ENCODE data around the gene NDUFB7. TPM values are rescaled to one million over a fixed set of nuclear protein-coding genes. Genes with fewer than 3 reads are reported as not detected.
"Not testable (repeated sequence)": the region's sequence is repeated elsewhere in the genome, so short reads cannot be mapped to it uniquely, and the experiment has no call there.

NDUFB7 gene
- total RNA-seq, 2 experiments from 2014 or later, result 113 to 129 TPM

DNA sequence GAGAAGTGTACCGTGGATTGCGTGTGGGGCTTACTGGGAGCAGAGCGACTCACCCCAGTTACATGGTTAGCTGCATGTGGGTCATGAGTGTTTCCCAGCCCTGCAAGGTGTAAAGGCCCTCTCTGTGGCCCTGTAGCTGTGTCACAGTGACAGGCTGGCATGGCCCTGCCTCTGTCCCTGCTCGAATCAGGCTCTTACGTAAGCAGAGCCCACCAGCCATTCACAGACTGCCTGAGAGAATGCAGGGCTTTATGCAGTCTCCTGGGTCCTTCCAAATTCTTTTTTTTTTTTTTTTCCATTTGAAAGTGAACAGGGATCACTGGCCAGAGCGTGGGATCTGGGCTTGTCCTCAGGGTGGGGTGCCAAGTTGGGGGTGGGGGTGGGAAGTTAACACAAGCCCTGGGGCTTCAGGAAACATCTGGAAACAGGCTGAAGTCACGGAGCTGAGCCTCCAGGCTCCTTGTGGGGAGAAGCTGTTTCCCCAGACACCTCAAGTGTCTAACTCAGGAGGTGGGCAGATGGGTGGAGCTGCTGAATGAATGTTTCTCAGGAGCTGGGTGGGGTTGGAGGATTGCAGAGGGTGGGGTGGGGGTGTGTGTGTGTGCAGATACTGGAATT lies 29.0 kb downstream of the NDUFB7 start:
- H3K27ac Mint-ChIP-seq, result no peak overlapping the region
- CTCF ChIA-PET, result interaction anchor here (1.8 kb wide), 1 partner anchor 13 kb away, joined by 5 read pairs; no protein-coding TSS in a partner anchor
- no peaks in the 10 kb centered on the region for H3K27me3 Mint-ChIP-seq
- no peaks in the 10 kb centered on the region for H3K36me3 Mint-ChIP-seq
- ATAC-seq (no peak), DNase-seq (no peak)
- H3K4me1 Mint-ChIP-seq, result no peaks in the 10 kb centered on the region
- no peaks in the 10 kb centered on the region for H3K9me3 Mint-ChIP-seq (ENCODE audit: low read depth)
- no peak overlapping the region for H3K4me3 Mint-ChIP-seq

DNA sequence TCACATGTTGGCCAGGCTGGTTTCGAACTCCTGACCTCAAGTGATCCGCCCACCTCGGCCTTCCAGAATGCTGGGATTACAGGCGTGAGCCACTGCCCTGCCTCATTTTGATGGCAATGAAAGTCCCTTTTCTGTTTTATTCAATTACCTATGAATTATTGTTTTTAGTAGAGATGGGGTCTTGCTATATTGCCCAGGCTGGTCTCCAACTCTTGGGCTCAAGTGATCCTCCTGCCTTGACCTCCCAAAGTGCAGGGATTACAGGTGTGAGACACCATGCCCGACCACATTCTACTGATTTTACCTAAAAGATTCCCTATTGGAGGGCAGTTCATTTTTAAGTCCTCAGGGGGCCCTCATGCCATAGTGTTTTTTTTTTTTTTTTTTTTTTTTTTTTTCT lies 29.9 kb downstream of the NDUFB7 start:
- not testable (repeated sequence) for H3K36me3 Mint-ChIP-seq; H3K4me1 Mint-ChIP-seq; H3K4me3 Mint-ChIP-seq; ATAC-seq; H3K27ac Mint-ChIP-seq; H3K27me3 Mint-ChIP-seq; DNase-seq; H3K9me3 Mint-ChIP-seq (ENCODE audit: low read depth)
- CTCF ChIA-PET, result interaction anchor here (1.8 kb wide), 1 partner anchor 14 kb away, joined by 5 read pairs; no protein-coding TSS in a partner anchor

- Mint-ChIP-seq H3K9me3 (ENCODE audit: low read depth) (no peaks in the 10 kb centered on the region), H3K27ac (no peak overlapping the region), H3K27me3 (no peaks in the 10 kb centered on the region), H3K4me1 (peaks cover 4% of the 10 kb centered on the region), H3K36me3 (no peaks in the 10 kb centered on the region), H3K4me3 (no peak overlapping the region)
- DNase-seq (no peak), ATAC-seq (no peak)
- CTCF ChIA-PET, result interaction anchor here (1.4 kb wide), 1 partner anchor 15 kb away, joined by 6 read pairs; no protein-coding TSS in a partner anchor
These were observed 30.9 kb downstream of the NDUFB7 start for GRCh38 chr19:14540741-14541525.

GRCh38 chr19:14536926-14537692 lies 34.8 kb downstream of the NDUFB7 start:
- Mint-ChIP-seq H3K36me3 (peaks cover 1% of the 10 kb centered on the region), H3K9me3 (ENCODE audit: low read depth) (no peaks in the 10 kb centered on the region), H3K4me1 (peaks cover 12% of the 10 kb centered on the region), H3K4me3 (no peak overlapping the region), H3K27ac (no peak overlapping the region), H3K27me3 (no peaks in the 10 kb centered on the region)
- ATAC-seq, result peak; percentile 66
- DNase-seq, result peak; percentile 68
- CTCF ChIA-PET, result interaction anchor here (0.9 to 2.3 kb wide), 5 partner anchors 18 to 37 kb away, joined by 3 to 10 read pairs (median 3); partner anchors contain the start of gene NDUFB7

DNA sequence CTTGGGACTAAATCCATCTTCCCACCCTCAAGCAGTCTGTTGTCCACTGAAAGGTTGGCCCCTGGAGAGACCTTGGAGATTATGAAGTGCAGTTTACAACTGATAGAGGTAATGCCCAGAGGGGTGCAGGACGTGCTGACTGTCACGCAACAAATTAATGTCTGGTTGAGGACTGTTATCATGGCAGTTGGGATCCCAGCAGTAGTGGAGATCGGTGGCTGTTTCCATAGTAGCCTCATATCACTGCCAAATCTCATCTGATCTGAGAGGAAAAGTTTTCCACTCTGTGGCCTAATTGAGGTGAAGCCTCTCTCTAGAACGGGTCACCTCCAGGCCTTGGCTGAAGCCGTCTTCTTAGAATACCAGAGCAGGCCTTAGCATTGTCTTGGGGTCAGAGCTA lies 38.4 kb downstream of the NDUFB7 start:
- Mint-ChIP-seq H3K4me1 (peaks cover 26% of the 10 kb centered on the region), H3K27me3 (no peaks in the 10 kb centered on the region), H3K4me3 (no peak overlapping the region), H3K27ac (no peak overlapping the region), H3K36me3 (peaks cover 3% of the 10 kb centered on the region), H3K9me3 (ENCODE audit: low read depth) (no peaks in the 10 kb centered on the region)
- ATAC-seq (no peak), DNase-seq (no peak)
- CTCF ChIA-PET, result no interaction called here

DNA sequence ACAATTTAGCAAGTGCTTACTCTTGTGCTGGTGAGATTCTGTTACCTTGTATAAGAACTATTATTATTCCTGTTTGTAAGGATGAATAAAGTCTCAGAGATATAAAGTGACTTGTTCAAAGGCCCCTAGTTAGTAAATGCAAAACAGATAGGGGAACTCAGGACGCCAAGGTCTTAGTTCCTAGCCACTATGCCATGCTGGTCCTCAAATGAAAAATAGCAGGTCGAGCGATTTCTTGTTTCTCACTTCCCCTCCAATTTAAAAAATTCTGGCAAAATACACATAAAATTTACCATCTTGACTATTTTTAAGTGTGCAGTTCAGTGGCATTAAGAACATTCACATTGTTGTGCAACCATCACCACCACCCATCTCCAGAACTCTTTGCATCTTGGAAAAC lies 41.4 kb downstream of the NDUFB7 start:
- Mint-ChIP-seq H3K4me3 (peak overlapping the region; percentile 90), H3K36me3 (peaks cover 3% of the 10 kb centered on the region), H3K27ac (peak overlapping the region; percentile 57), H3K27me3 (no peaks in the 10 kb centered on the region), H3K9me3 (ENCODE audit: low read depth) (no peaks in the 10 kb centered on the region), H3K4me1 (peaks cover 24% of the 10 kb centered on the region)
- DNase-seq, result no peak
- no peak for ATAC-seq
- CTCF ChIA-PET, result interaction anchor here (0.8 to 1.2 kb wide), 3 partner anchors 10 to 394 kb away, joined by 3 to 4 read pairs (median 4); partner anchors contain the start of gene ASF1B

DNA sequence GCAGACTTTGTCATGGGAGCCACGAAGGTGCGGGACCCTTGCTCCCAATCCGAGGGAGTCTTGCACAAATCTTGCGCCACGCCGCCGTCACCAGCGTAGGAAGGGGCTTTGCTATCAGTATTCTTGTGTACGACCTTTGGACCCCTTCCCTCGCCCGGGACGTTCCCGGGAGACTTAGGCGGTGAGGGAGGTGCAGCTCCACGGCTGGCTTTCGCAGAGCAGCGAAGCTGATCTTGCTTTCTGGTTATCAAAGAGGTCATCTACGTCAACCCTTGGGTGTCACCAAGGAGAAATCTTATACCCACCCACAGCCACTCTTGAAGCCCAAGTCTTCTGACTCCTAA lies 41.9 kb downstream of the NDUFB7 start:
- H3K9me3 Mint-ChIP-seq (ENCODE audit: low read depth), result no peaks in the 10 kb centered on the region
- H3K27me3 Mint-ChIP-seq, result no peaks in the 10 kb centered on the region
- DNase-seq (no peak), ATAC-seq (no peak)
- peak overlapping the region; percentile 90 for H3K4me3 Mint-ChIP-seq
- CTCF ChIA-PET, result interaction anchor here (0.8 to 1.5 kb wide), 4 partner anchors 9 to 393 kb away, joined by 3 to 4 read pairs (median 4); partner anchors contain the start of gene ASF1B
- peak overlapping the region; percentile 95 for H3K27ac Mint-ChIP-seq
- H3K4me1 Mint-ChIP-seq, result peaks cover 24% of the 10 kb centered on the region
- H3K36me3 Mint-ChIP-seq, result peaks cover 3% of the 10 kb centered on the region

GRCh38 chr19:14529254-14530004 lies 42.4 kb downstream of the NDUFB7 start, which contains the start of gene TECR:
Gene TECR (plus strand): TSS chr19:14529594. CDS start chr19:14529697, 103 bp downstream.
- CTCF ChIA-PET, result interaction anchor here (0.8 to 1.5 kb wide), 4 partner anchors 9 to 393 kb away, joined by 3 to 4 read pairs (median 4); partner anchors contain the start of gene ASF1B

DNA sequence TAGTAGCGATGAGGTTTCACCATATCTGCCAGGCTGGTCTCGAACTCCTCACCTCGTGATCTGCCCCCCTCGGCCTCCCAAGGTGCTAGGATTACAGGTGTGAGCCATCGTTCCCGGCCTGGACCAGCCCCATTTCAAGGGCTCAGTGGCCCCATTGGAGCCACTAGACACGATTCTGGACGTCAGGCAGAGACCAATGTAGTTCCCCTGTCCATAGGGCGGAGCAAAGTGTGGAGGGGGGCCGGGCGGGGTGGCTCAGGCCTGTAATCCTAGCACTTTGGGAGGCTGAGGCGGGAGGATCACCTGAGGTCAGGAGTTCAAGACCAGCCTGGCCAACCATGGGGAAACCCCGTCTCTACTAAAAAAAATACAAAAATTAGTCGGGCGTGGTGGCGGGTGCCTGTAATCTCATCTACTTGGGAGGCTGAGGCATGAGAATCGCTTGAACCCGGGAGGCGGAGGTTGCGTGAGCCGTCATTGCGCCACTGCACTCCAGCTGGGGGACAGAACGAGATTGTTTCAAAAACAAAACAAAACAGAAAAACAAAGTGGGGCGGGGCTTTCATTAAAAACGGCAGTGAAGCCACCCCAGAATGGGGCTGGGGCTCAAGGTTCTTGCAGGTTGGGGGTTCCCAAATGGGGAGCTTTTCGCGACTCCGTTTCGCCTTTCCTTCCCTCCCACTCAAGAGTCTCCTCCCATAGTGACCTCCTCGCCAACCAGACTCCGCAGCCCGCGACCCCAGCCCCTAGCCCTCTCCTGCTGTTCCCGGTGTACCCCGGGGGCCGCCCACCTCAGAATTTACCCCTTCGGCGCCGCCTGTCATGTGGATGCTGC lies 43.2 kb downstream of the NDUFB7 start:
- Mint-ChIP-seq H3K27ac (peak overlapping the region; percentile 95), H3K4me1 (peaks cover 26% of the 10 kb centered on the region), H3K36me3 (peaks cover 3% of the 10 kb centered on the region), H3K4me3 (peak overlapping the region; percentile 90), H3K27me3 (no peaks in the 10 kb centered on the region), H3K9me3 (ENCODE audit: low read depth) (no peaks in the 10 kb centered on the region)
- CTCF ChIA-PET, result interaction anchor here (1.2 to 1.5 kb wide), 2 partner anchors 28 to 46 kb away, joined by 3 read pairs; no protein-coding TSS in a partner anchor
- ATAC-seq (no peak), DNase-seq (no peak)

More at GRCh38 chr19:14529254-14530004, 42.4 kb downstream of the NDUFB7 start, which contains the start of gene TECR:
- Mint-ChIP-seq H3K36me3 (peaks cover 3% of the 10 kb centered on the region), H3K27ac (peak within 1 kb of the TSS; percentile 95), H3K27me3 (no peaks in the 10 kb centered on the region), H3K4me1 (peaks cover 24% of the 10 kb centered on the region), H3K9me3 (ENCODE audit: low read depth) (no peaks in the 10 kb centered on the region), H3K4me3 (peak within 1 kb of the TSS; percentile 90)
- ATAC-seq, result peak; percentile 98
- DNase-seq, result peak; percentile 100

- Mint-ChIP-seq H3K4me1 (peaks cover 43% of the 10 kb centered on the region), H3K27ac (peak overlapping the region; percentile 15)
- no peak for ATAC-seq
These were observed 45.4 kb downstream of the NDUFB7 start for GRCh38 chr19:14526423-14526822.

DNA sequence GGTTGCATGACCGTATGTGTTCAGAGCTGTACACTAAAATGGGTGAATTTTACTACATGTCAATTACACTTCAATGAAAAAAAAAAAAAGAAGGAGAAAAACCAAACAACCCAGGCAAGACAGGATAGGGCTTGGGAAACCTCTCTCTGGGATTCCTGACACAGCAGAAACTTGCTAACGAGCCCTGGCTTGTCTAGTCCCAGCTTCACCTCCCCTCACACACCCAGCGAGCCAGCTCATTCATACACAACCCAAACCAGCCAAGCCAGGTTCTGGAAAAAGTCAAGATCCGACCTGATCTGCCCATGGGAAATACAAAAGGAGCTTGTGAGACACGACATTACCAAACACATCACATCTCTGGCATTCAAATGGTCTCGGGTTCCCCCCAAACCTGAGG lies 46.1 kb downstream of the NDUFB7 start:
- CTCF ChIA-PET, result interaction anchor here (1.6 kb wide), 1 partner anchor 20 kb away, joined by 8 read pairs; no protein-coding TSS in a partner anchor
- no peak for ATAC-seq
- Mint-ChIP-seq H3K9me3 (ENCODE audit: low read depth) (no peaks in the 10 kb centered on the region), H3K27ac (no peak overlapping the region), H3K36me3 (no peaks in the 10 kb centered on the region), H3K4me3 (no peak overlapping the region), H3K27me3 (no peaks in the 10 kb centered on the region), H3K4me1 (peaks cover 40% of the 10 kb centered on the region)
- no peak for DNase-seq

More at GRCh38 chr19:14526423-14526822, 45.4 kb downstream of the NDUFB7 start:
- H3K36me3 Mint-ChIP-seq, result peaks cover 1% of the 10 kb centered on the region
- no peaks in the 10 kb centered on the region for H3K27me3 Mint-ChIP-seq
- no peak overlapping the region for H3K4me3 Mint-ChIP-seq
- DNase-seq, result no peak
- CTCF ChIA-PET, result interaction anchor here (1.6 kb wide), 1 partner anchor 21 kb away, joined by 8 read pairs; no protein-coding TSS in a partner anchor
- no peaks in the 10 kb centered on the region for H3K9me3 Mint-ChIP-seq (ENCODE audit: low read depth)

Measured in activated CD8-positive, alpha-beta memory T cell treated with anti-CD3 and anti-CD28 coated beads, Interleukin-2, amount 10 ng/mL, durations not matched to agents 7 days and 5 days (primary cell).